Hepatocyte (in vitro differentiated cells): ENCODE measurements around the gene ZNF385B. TPM values are rescaled to one million over a fixed set of nuclear protein-coding genes. Genes with fewer than 3 reads are reported as not detected.

Experiments used
- DNase-seq: peaks from one replicate; pipeline ENCODE4 v3.0.0-alpha.2; 2016; ENCODE audit warnings: low spot score
- H2AFZ ChIP-seq: fragments of 200-600 bp; sonication (generic); 2 replicates; pipeline ENCODE4 v1.6.0; 2016; ENCODE audit warnings: antibody characterized with exemption, mild to moderate bottlenecking
- H3K27ac ChIP-seq: fragments of 200-600 bp; sonication (generic); 2 replicates; pipeline ENCODE4 v1.5.1; 2016; ENCODE audit warnings: mild to moderate bottlenecking
- H3K27me3 ChIP-seq: fragments of 200-600 bp; sonication (generic); 2 replicates; pipeline ENCODE4 v1.6.1; 2016
- H3K36me3 ChIP-seq: fragments of 200-600 bp; sonication (generic); replicated peaks from 2 replicates; pipeline ENCODE4 v1.5.1; 2016; ENCODE audit warnings: low read depth; ENCODE audit not compliant: insufficient read depth
- H3K4me1 ChIP-seq: fragments of 200-600 bp; sonication (generic); 2 replicates; pipeline ENCODE4 v1.5.1; 2016; ENCODE audit warnings: mild to moderate bottlenecking, moderate library complexity; ENCODE audit not compliant: insufficient read depth
- H3K4me2 ChIP-seq: fragments of 200-600 bp; sonication (generic); 2 replicates; pipeline ENCODE4 v1.6.0; 2016
- H3K4me3 ChIP-seq: fragments of 200-600 bp; sonication (generic); 2 replicates; pipeline ENCODE4 v1.5.1; 2016; ENCODE audit warnings: mild to moderate bottlenecking
- H3K79me2 ChIP-seq: fragments of 200-600 bp; sonication (generic); 2 replicates; pipeline ENCODE4 v1.6.0; 2017; ENCODE audit warnings: mild to moderate bottlenecking
- H3K9me2 ChIP-seq: fragments of 200-600 bp; sonication (generic); replicated peaks from 2 replicates; pipeline ENCODE4 v1.6.0; 2017; ENCODE audit warnings: mild to moderate bottlenecking; ENCODE audit not compliant: insufficient read depth
- H3K9me3 ChIP-seq: fragments of 200-600 bp; sonication (generic); 2 replicates; pipeline ENCODE4 v1.5.1; 2016; ENCODE audit warnings: low read depth, mild to moderate bottlenecking
- H4K20me1 ChIP-seq: fragments of 200-600 bp; sonication (generic); 2 replicates; pipeline ENCODE4 v1.6.0; 2016; ENCODE audit warnings: mild to moderate bottlenecking; ENCODE audit not compliant: insufficient read depth, poor library complexity, severe bottlenecking
- CTCF ChIP-seq: fragments of 200-600 bp; sonication (generic); IDR thresholded peaks from 2 replicates; pipeline ENCODE4 v1.5.1; 2016; ENCODE audit warnings: antibody characterized with exemption, mild to moderate bottlenecking; ENCODE audit not compliant: poor library complexity
- EZH2 ChIP-seq: fragments of 200-600 bp; sonication (generic); IDR thresholded peaks from 2 replicates; pipeline ENCODE4 v1.6.1; 2016; ENCODE audit warnings: antibody characterized with exemption, mild to moderate bottlenecking, borderline replicate concordance
- EZH2phosphoT487 ChIP-seq: fragments of 200-600 bp; sonication (generic); IDR thresholded peaks from one replicate; pipeline ENCODE4 v1.6.1; 2018; ENCODE audit warnings: antibody characterized with exemption, mild to moderate bottlenecking, low read depth, moderate library complexity; ENCODE audit not compliant: unreplicated experiment, severe bottlenecking
- WGBS: methylation state at CpG from one replicate; pipeline ENCODE4 v1.1.6; 2016; ENCODE audit warnings: low lambda C conversion rate; ENCODE audit errors: missing lambda C conversion rate; 5-methylcytosine and 5-hydroxymethylcytosine counted together
- polyA plus RNA-seq: library from polyadenylated mRNA; unstranded; fragments of >200 nt; fragmentation: Nextera tagmentation; extraction: Ambion mirVana; gene quantifications from 2 replicates; pipeline ENCODE4 v1.2.1, GENCODE V29; 2016
- total RNA-seq: library from RNA; depleted of rRNA; stranded (reverse); fragments of >200 nt; gene quantifications from 2 replicates; pipeline ENCODE4 v1.2.3, GENCODE V29; 2014

Gene ZNF385B
- total and polyA plus RNA-seq, 2 experiments from 2014 or later, result 1.8 to 2.4 TPM

GRCh38 chr2:179533875-179534274 lies 327.5 kb downstream of the ZNF385B start:
- 88% methylated on average over 1 of the region's 1 CpG for WGBS

GRCh38 chr2:179532863-179533278 lies 328.5 kb downstream of the ZNF385B start:
- WGBS, result 64% methylated on average over 2 of the region's 2 CpGs
- no peak overlapping the region for H3K4me2 ChIP-seq

More at GRCh38 chr2:179533875-179534274, 327.5 kb downstream of the ZNF385B start:
- Histone ChIP-seq H4K20me1 (no peaks in the 10 kb centered on the region), H2AFZ (no peak overlapping the region), H3K9me2 (no peaks in the 10 kb centered on the region), H3K4me3 (no peak overlapping the region), H3K27me3 (no peaks in the 10 kb centered on the region), H3K4me1 (no peaks in the 10 kb centered on the region), H3K9me3 (no peaks in the 10 kb centered on the region), H3K79me2 (no peaks in the 10 kb centered on the region), H3K36me3 (no peaks in the 10 kb centered on the region), H3K4me2 (no peak overlapping the region), H3K27ac (no peak overlapping the region)
- no peak for TF ChIP-seq EZH2
- TF ChIP-seq EZH2phosphoT487, result no peak
- TF ChIP-seq CTCF, result no peak
- no peak for DNase-seq

GRCh38 chr2:179528576-179529069 lies 332.8 kb downstream of the ZNF385B start:
- Histone ChIP-seq H3K9me3 (no peaks in the 10 kb centered on the region), H3K9me2 (no peaks in the 10 kb centered on the region), H3K27ac (no peak overlapping the region), H3K4me2 (no peak overlapping the region), H3K79me2 (no peaks in the 10 kb centered on the region), H3K4me1 (no peaks in the 10 kb centered on the region), H2AFZ (no peak overlapping the region), H3K36me3 (no peaks in the 10 kb centered on the region), H3K4me3 (no peak overlapping the region), H3K27me3 (no peaks in the 10 kb centered on the region), H4K20me1 (no peaks in the 10 kb centered on the region)
- 83% methylated on average over 2 of the region's 2 CpGs for WGBS
- TF ChIP-seq EZH2phosphoT487, result no peak
- no peak for TF ChIP-seq CTCF
- no peak for TF ChIP-seq EZH2
- DNase-seq, result no peak

More at GRCh38 chr2:179532863-179533278, 328.5 kb downstream of the ZNF385B start:
- no peaks in the 10 kb centered on the region for H3K9me3 ChIP-seq
- no peak overlapping the region for H2AFZ ChIP-seq
- H3K79me2 ChIP-seq, result no peaks in the 10 kb centered on the region
- no peaks in the 10 kb centered on the region for H3K36me3 ChIP-seq
- H3K27me3 ChIP-seq, result no peaks in the 10 kb centered on the region
- H4K20me1 ChIP-seq, result no peaks in the 10 kb centered on the region
- no peak for TF ChIP-seq CTCF
- TF ChIP-seq EZH2phosphoT487, result no peak
- no peak for TF ChIP-seq EZH2
- H3K4me3 ChIP-seq, result no peak overlapping the region
- no peaks in the 10 kb centered on the region for H3K9me2 ChIP-seq
- no peak overlapping the region for H3K27ac ChIP-seq
- H3K4me1 ChIP-seq, result no peaks in the 10 kb centered on the region
- no peak for DNase-seq
